PC-3 (cell line): Measurements from ENCODE around the gene DCLK1. TPM values are rescaled to one million over a fixed set of nuclear protein-coding genes. Genes with fewer than 3 reads are reported as not detected.

Experiments used
- ATAC-seq: fragments of 200-7000 bp; cut with Tn5 transposase; 2 replicates; pipeline ENCODE4 v1.9.1; 2020; ENCODE audit warnings: mild to moderate bottlenecking, moderate library complexity
- BruUV-seq: library from RNA; stranded (reverse); fragments of 400-500 nt; replicated peaks from 2 replicates; lab custom pipeline; 2021; lab: Mats Ljungman, UMichigan
- CTCF ChIA-PET: fragments of 300-600 bp; sonication (Branson Sonifier 250); formaldehyde crosslinking; loops from one replicate; lab custom pipeline; 2022; ENCODE audit warnings: antibody characterized with exemption; lab: Charles Lee
- POLR2A ChIA-PET: fragments of 300-600 bp; sonication (Branson Sonifier 250); formaldehyde crosslinking; loops from one replicate; lab custom pipeline; 2022; ENCODE audit warnings: antibody characterized with exemption; ENCODE audit not compliant: unreplicated experiment; lab: Charles Lee
- DNase-seq: peaks from one replicate; pipeline ENCODE4 v3.0.0-alpha.2; 2015
- H2AFZ ChIP-seq: fragments of 300-600 bp; sonication (generic); 2 replicates; pipeline ENCODE4 v1.6.0; 2016; ENCODE audit warnings: antibody characterized with exemption, low read length
- H3F3A ChIP-seq: fragments of 300-600 bp; sonication (generic); one replicate; pipeline ENCODE4 v1.6.0; 2017; ENCODE audit warnings: antibody characterized with exemption, low read length, control low read depth, mild to moderate bottlenecking; ENCODE audit not compliant: unreplicated experiment
- H3K27ac ChIP-seq: fragments of 300-600 bp; sonication (generic); 2 replicates; pipeline ENCODE4 v1.5.1; 2016; ENCODE audit warnings: mild to moderate bottlenecking, low read length
- H3K27me3 ChIP-seq: fragments of 300-600 bp; sonication (generic); 2 replicates; pipeline ENCODE4 v1.6.1; 2016; ENCODE audit warnings: low read length, mixed read lengths
- H3K36me3 ChIP-seq: fragments of 300-600 bp; sonication (generic); 2 replicates; pipeline ENCODE4 v1.6.1; 2016; ENCODE audit warnings: low read depth, mixed run types, low read length, mixed read lengths
- H3K4me1 ChIP-seq: fragments of 300-600 bp; sonication (generic); 2 replicates; pipeline ENCODE4 v1.5.1; 2016; ENCODE audit warnings: low read length; ENCODE audit not compliant: insufficient read depth
- H3K4me2 ChIP-seq: fragments of 300-600 bp; sonication (generic); 2 replicates; pipeline ENCODE4 v1.6.0; 2016; ENCODE audit warnings: low read length
- H3K4me3 ChIP-seq: fragments of 300-600 bp; sonication (generic); 2 replicates; pipeline ENCODE4 v1.5.1; 2016; ENCODE audit warnings: mild to moderate bottlenecking, low read length, mixed read lengths
- H3K79me2 ChIP-seq: fragments of 300-600 bp; sonication (generic); 2 replicates; pipeline ENCODE4 v1.6.1; 2017; ENCODE audit warnings: low read length, mixed read lengths
- H3K9ac ChIP-seq: fragments of 300-600 bp; sonication (generic); 2 replicates; pipeline ENCODE4 v1.6.0; 2016; ENCODE audit warnings: mild to moderate bottlenecking, low read length
- H3K9me2 ChIP-seq: fragments of 300-600 bp; sonication (generic); replicated peaks from 2 replicates; pipeline ENCODE4 v1.6.1; 2016; ENCODE audit warnings: mixed run types, low read length, mixed read lengths
- H3K9me3 ChIP-seq: fragments of 300-600 bp; sonication (generic); 2 replicates; pipeline ENCODE4 v1.6.1; 2016; ENCODE audit warnings: low read length, mixed read lengths
- H4K20me1 ChIP-seq: fragments of 300-600 bp; sonication (generic); 2 replicates; pipeline ENCODE4 v1.6.1; 2016; ENCODE audit warnings: low read length, mixed read lengths
- CTCF ChIP-seq: fragments of 300-600 bp; sonication (generic); conservative IDR thresholded peaks from 2 replicates; pipeline ENCODE4 v1.5.1; 2017; ENCODE audit warnings: antibody characterized with exemption, low read depth, mild to moderate bottlenecking, low read length
- EZH2 ChIP-seq: fragments of 300-600 bp; sonication (generic); IDR thresholded peaks from one replicate; pipeline ENCODE4 v1.6.1; 2017; ENCODE audit warnings: antibody characterized with exemption, mild to moderate bottlenecking, low read length; ENCODE audit not compliant: unreplicated experiment
- EZH2phosphoT487 ChIP-seq: fragments of 300-600 bp; sonication (generic); IDR thresholded peaks from 2 replicates; pipeline ENCODE4 v1.6.1; 2018; ENCODE audit warnings: mild to moderate bottlenecking, antibody characterized with exemption, low read length, borderline replicate concordance
- intact Hi-C: fragments of 100-400 bp; cut with micrococcal nuclease; formaldehyde crosslinking; loops from 2 replicates; pipeline ENCODE4 v1.9.0; 2023
- total RNA-seq: library from RNA; depleted of rRNA; stranded (reverse); fragments of >200 nt; gene quantifications from 2 replicates; pipeline ENCODE4 v1.2.3, GENCODE V29; 2014

Gene DCLK1
- total RNA-seq, 1 experiment from 2014 or later = not detected

DNA sequence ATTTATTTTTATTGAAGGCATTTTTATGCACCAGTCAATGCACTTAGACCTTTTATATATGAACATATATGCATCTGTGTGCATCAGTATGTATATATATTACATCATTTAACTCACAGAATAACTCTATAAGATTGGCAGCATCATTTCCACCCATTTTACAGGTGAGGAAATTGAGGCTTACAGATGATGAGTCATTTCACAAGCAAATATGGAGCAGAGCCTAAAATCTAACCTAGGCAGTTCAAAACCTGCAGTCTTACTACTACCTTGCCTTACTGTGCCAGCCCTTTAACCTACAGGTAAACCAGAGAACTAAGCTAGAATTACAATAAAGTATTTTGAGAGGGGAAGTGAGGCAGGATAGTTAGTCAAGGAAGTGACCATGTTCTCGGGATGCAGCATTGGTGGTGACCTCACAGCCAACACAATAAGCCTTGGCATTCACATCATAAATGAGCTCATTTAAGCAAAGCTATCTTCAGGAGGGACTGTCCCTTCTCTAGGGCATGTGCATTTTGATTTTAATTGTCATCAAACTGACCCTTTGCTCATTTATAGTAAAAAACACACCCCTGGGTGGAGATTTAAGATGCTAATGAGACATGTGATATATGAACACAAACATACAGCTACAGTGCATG lies 274.3 kb downstream of the DCLK1 start:
- no TSS peak for BruUV-seq
- no peaks in the 10 kb centered on the region for H3K27me3 ChIP-seq
- CTCF ChIA-PET = no interaction called here

DNA sequence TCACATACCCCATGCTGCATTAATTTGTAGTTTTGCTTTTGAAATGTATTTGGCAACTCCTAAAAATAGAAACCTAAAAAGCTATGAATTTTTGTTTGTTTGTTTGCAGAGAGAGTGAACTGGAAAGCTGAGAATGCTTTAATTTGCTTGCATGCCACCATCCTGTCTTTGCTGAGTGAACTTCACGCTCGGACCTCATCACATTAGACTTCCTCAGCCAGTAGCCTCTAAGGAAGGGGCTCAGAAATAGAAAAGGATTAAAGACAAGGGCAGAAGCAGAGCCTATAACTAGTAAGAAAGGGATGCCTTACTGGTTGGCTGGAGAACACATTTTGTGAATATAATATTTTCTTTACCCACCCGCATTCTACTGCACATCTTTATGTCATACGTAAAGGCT lies 275.1 kb downstream of the DCLK1 start:
- H3K4me2 ChIP-seq = peak overlapping the region; percentile 57

More for the DNA sequence above, 274.3 kb downstream of the DCLK1 start:
- no peaks in the 10 kb centered on the region for H3K9me2 ChIP-seq
- no peaks in the 10 kb centered on the region for H3K79me2 ChIP-seq
- H4K20me1 ChIP-seq = no peaks in the 10 kb centered on the region
- intact Hi-C loops = no loop called here
- POLR2A ChIA-PET = no interaction called here
- H3K9ac ChIP-seq = no peak overlapping the region
- no peak overlapping the region for H3K4me3 ChIP-seq
- TF ChIP-seq EZH2phosphoT487 (no peak), CTCF (no peak), EZH2 (no peak)
- DNase-seq (no peak), ATAC-seq (no peak)
- H3K36me3 ChIP-seq = no peaks in the 10 kb centered on the region
- H3F3A ChIP-seq = no peaks in the 10 kb centered on the region
- no peak overlapping the region for H2AFZ ChIP-seq
- no peak overlapping the region for H3K4me2 ChIP-seq
- H3K27ac ChIP-seq = no peak overlapping the region
- no peaks in the 10 kb centered on the region for H3K9me3 ChIP-seq
- peaks cover 15% of the 10 kb centered on the region for H3K4me1 ChIP-seq

More for the DNA sequence above, 275.1 kb downstream of the DCLK1 start:
- Histone ChIP-seq H3K9me3 (no peaks in the 10 kb centered on the region), H3K27me3 (no peaks in the 10 kb centered on the region), H3K9ac (no peak overlapping the region), H3K4me3 (no peak overlapping the region), H3K27ac (no peak overlapping the region), H3F3A (no peaks in the 10 kb centered on the region), H3K9me2 (no peaks in the 10 kb centered on the region), H3K79me2 (no peaks in the 10 kb centered on the region), H3K4me1 (peaks cover 15% of the 10 kb centered on the region), H2AFZ (no peak overlapping the region), H4K20me1 (no peaks in the 10 kb centered on the region), H3K36me3 (no peaks in the 10 kb centered on the region)
- TF ChIP-seq CTCF (no peak), EZH2 (no peak), EZH2phosphoT487 (no peak)
- ATAC-seq (no peak), DNase-seq (no peak)
- ChIA-PET POLR2A (no interaction called here), CTCF (no interaction called here)
- intact Hi-C loops = no loop called here
- no TSS peak for BruUV-seq
